Activated T-helper 9 cell treated with anti-CD3 and anti-CD28 coated beads, Interleukin-2, amount 50 U/mL, for 16 hours (primary cell): ENCODE data around the gene ANKZF1.
"Not testable (repeated sequence)": the region's sequence is repeated elsewhere in the genome, so short reads cannot be mapped to it uniquely, and the experiment has no call there.

Experiments used
- DNase-seq: peaks from one replicate; pipeline ENCODE4 v3.0.0-alpha.2; 2020; ENCODE audit warnings: low read depth

The ANKZF1 gene

DNA sequence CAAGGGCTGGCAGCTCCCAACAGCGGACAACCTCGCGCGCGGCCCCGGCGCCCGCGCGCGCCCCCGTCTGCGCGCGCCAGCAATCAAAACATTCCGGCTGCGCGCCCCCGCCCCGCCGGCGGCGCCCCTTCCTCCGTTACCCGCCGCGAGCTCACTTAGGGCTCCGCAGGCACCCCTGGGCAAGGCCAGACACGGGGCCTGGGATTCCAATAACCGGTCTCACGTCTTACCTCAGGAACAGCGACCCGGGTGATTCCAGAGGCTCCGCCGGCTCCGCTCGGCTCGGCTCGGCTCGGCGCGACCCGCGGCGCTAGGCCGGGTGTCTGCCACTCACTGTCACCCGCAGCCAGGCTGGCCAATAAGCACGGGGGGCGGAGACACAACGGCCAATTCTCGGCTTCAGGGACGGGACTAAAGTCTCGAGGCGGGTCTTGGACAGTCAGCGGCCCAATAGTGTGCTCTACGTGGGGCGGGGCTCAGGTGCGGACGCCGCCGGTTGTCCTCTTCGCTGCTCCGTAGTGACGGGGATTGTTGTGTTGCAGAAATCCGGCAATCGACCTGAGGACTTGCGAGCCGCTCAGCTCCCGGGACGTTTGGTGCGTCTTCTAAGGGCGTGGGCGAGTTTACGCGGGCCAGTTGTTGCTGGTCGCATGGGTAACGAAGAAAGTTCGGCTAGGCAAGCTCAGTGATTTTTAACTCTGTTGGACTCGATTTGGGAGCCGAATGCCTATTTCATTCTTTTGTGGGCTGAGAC, at the start of gene ANKZF1, which contains the start of gene ATG9A:
Gene ANKZF1, plus strand, starts transcription at position 502 of the 754 bp plus-strand sequence. CDS start 452 bp downstream, outside the sequence.
Gene ATG9A, minus strand, starts transcription at position 332 of the 754 bp plus-strand sequence. CDS start 1,612 bp downstream, outside the sequence.
- DNase-seq: peak; percentile 98

DNA sequence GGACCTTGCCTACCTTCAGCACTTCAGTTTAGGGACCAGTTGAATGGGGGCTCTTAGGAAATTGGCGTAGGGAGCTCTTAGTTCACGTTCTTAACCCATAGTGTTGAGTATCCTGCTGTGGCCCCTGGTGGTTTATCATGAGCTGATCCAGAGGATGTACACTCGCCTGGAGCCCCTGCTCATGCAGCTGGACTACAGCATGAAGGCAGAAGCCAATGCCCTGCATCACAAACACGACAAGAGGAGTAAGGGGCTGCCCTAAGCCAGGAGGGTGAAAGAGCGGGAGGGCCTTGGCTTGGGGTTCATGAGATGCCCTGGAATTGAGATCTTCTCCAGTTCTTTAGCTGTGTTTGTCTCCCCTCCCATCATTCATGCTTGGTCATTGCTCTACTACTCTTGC, 48.6 kb upstream of the ANKZF1 start:
- DNase-seq: no peak

DNA sequence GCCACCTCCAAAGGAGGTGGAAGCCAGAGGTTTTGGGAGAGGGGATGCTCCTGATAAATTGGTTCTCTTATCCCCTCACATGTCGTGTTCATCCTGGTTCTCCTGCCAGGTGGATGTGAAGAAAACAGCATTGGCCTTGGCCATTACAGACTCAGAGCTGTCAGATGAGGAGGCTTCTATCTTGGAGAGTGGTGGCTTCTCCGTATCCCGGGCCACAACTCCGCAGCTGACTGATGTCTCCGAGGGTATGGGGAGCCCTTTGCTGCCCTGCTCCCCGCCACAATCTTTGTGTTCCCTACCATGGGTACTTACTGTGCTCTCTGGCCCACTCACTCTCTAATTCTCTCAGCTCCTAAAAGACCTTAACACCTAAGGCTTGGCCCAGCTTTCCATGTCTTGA, 48.1 kb upstream of the ANKZF1 start:
- DNase-seq: no peak

DNA sequence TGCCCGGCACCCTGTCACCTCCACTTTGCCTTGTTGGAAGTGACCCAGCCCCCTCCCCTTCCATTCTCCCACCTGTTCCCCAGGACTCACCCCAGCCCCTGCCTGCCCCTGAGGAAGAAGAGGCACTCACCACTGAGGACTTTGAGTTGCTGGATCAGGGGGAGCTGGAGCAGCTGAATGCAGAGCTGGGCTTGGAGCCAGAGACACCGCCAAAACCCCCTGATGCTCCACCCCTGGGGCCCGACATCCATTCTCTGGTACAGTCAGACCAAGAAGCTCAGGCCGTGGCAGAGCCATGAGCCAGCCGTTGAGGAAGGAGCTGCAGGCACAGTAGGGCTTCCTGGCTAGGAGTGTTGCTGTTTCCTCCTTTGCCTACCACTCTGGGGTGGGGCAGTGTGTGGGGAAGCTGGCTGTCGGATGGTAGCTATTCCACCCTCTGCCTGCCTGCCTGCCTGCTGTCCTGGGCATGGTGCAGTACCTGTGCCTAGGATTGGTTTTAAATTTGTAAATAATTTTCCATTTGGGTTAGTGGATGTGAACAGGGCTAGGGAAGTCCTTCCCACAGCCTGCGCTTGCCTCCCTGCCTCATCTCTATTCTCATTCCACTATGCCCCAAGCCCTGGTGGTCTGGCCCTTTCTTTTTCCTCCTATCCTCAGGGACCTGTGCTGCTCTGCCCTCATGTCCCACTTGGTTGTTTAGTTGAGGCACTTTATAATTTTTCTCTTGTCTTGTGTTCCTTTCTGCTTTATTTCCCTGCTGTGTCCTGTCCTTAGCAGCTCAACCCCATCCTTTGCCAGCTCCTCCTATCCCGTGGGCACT, 47.1 kb upstream of the ANKZF1 start:
- no peak for DNase-seq

DNA sequence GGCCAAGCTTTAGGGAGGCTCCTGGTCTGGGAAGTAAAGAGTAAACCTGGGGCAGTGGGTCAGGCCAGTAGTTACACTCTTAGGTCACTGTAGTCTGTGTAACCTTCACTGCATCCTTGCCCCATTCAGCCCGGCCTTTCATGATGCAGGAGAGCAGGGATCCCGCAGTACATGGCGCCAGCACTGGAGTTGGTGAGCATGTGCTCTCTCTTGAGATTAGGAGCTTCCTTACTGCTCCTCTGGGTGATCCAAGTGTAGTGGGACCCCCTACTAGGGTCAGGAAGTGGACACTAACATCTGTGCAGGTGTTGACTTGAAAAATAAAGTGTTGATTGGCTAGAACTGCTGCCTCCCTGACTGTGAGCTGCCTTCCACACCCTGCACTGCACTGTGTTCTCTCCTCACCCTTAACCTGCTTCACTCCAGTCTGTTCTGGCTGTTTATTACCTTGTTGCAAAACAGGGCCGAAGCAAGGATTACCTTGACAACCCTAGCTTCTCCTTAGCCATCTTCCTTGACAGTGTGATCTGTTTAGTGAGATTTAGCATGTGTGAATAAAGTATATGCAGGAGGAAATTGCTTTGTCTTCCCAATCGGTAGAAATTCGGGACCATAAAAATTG, 46.3 kb upstream of the ANKZF1 start:
- no peak for DNase-seq

DNA sequence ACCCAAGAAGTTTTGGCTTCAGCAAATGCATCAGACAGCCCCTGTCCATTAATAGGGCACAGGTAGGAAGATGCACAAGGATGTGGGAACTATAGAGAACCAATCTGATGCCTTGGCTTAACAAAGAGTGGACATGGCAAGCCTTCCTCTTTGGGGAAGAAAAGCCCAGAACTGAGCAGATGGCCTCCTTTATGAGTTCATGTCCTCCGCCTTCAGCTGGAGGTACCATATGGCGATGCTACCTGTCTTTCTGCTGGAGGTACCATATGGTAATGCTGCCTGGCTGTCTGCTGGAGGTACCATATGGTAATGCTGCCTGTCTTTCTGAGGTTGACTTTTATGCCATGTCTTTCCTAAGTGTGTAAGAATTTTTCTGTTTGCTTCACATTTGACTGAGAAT, 45.5 kb upstream of the ANKZF1 start:
- DNase-seq: no peak

DNA sequence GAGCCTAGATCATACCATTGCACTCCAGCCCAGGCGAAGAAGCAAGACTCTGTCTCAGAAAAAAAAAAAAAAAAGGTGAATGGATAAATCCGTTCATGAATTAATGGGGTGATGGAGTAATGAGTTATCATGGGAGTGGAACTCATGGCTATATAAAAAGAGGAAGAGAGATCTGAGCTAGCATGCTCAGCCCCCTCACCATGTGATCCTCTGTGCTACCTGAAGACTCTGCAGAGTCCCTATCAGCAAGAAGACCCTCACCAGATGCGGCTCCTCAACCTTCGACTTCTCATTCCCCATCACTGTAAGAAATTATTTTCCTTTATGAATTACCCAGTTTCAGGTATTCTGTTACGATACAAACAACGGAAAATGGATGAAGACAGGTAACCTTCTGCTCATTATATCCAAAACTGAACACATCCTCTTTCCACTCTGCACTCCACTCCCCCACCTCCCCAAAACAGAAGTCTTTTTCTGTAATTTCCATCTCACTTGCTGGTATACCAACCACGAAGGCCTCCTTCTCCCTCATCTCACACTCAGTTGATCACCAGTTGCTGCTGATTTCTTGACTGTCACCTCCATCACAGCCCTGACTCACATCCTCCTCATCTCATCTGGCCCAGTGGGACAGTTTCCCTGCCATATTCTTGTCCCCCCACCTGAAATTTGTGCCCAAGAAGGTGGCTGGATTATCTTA, 42.7 kb upstream of the ANKZF1 start:
- DNase-seq: no peak

DNA sequence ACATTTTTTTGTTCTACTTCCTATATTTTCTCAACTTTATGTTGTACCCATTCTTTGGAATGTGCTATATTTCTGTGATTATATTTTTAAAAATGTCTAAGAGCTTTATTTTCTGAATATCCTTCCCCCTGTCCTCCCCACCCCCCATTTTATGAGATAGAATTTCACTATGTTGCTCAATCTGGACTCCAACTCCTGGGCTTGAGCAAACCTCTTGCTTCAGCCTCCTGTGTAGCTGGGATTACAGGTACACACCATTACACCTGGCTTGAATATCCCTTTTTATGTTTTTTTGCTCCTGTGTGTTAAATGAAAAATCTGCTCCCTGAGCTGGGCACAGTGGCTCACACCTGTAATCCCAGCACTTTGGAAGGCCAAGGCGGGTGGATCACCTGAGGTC, 32.2 kb upstream of the ANKZF1 start:
- no peak for DNase-seq

GRCh38 chr2:219198974-219199373, 30.6 kb upstream of the ANKZF1 start:
- DNase-seq: no peak

DNA sequence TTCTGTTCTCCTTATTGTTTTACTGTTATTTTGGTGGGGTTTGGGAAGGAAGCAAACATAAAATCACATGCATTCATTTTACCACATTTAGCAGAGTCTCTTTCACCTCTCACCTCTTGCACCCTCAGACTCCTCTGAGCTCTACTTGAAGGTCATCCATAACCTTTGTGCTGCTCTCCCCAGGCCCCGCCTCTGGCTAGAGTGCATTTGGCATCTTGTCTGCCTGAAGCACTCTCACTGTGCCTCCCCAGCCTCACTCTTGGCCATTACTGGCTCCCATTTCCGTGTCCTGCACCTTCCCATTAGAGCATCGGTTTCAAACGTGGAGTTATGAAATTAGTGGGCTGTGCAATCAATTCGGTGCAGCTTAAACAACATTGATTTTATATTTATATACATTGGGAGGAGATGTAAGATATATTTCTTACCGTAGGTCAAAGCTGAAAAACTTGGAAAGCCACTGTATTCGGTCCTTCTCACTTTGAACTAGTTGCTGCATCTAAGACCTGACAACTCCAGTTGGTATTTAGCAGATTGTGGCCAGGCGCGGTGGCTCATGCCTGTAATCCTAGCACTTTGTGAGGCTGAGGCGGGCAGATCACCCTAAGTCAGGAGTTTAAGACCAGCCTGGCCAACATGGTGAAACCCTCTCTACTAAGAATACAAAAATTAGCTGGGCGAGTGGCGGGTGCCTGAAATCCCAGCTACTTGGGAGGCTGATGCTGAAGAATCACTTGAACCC, 30.0 kb upstream of the ANKZF1 start:
- DNase-seq: no peak

DNA sequence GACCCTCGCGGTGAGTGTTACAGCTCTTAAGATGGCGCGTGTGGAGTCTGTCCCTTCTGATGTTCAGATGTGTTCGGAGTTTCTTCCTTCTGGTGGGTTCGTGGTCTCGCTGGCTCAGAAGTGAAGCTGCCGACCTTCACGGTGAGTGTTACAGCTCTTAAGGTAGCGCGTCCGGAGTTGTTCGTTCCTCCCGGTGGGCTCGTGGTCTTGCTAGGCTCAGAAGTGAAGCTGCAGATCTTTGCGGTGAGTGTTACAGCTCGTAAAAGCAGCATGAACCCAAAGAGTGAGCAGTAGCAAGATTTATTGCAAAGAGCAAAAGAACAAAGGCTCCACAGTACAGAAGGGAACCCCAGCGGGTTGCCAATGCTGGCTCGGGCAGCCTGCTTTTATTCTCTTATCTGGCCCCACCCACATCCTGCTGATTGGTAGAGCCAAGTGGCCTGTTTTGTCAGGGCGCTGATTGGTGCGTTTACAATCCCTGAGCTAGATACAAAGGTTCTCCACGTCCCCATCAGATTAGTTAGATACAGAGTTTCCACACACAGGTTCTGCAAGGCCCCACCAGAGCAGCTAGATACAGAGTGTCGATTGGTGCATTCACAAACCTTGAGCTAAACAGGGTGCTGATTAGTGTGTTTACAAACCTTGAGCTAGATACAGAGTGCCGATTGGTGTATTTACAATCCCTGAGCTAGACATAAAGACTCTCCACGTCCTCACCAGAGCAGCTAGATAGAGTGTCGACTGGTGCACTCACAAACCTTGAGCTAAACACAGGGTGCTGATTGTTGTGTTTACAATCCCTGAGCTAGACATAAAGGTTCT, 28.9 kb upstream of the ANKZF1 start:
- not testable (repeated sequence) for DNase-seq

GRCh38 chr2:219201331-219201730, 28.3 kb upstream of the ANKZF1 start:
- DNase-seq: not testable (repeated sequence)

GRCh38 chr2:219204425-219205164, 25.0 kb upstream of the ANKZF1 start:
- DNase-seq: no peak

GRCh38 chr2:219205165-219205538, 24.5 kb upstream of the ANKZF1 start:
- no peak for DNase-seq

DNA sequence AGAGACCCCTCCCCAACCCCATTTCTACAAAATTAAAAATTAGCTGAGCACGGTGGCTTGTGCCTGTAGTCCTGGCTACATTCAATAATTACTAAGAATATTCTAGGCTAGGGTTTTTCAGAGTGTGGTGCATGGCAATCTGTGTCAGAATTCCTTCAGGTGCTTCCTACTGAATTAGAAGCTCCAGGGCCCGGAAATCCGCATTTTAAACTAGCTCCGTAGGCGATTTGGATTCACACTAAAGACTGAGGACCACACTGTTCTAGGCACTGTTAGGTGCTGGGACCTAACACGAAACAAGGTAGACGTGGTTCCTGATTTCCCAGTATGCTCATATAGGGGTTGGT, 23.7 kb upstream of the ANKZF1 start:
- DNase-seq: no peak

DNA sequence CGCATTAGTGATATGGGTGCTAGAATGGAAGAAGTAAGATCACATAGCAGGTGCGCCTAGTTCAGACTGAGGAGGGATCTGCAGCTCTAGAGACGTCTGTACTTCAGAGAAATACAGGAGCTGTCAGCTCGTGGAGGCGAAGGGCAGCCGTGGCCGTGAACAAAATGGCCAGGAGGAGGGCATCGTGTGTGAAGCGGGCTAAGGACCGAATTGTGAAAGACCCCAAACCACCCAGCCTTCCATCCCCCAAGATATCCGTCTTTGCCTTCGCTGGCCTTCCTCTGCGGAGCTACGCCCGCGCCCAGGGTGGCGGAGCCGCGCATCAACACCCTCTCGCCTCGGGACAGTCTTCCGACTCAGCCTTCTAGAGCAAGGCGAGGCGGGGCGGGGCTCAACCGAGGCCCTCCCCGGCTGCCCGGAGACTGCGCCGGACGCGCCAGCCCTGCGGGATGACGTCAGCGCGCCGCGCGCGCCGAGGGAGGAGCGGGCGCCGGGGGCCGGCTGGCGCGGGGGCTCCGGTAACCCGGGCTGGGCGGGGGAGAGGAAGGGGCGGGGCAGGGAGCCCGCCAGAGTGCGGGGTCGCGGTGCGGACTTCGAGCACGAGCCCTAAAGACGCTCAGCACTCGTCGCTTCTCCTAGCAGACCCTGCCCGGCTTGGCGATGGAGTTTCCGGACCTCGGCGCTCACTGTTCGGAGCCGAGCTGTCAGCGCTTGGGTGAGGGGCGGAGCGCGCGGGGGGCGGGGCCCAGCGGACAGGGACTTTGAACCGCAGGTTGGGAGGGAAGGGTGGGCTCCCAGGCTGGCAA, 23.1 kb upstream of the ANKZF1 start, which contains the start of gene ZFAND2B:
Gene ZFAND2B, plus strand, starts transcription at position 455 of the 806 bp plus-strand sequence. Its CDS starts 206 bp downstream, at position 661.
- DNase-seq: peak; percentile 94

DNA sequence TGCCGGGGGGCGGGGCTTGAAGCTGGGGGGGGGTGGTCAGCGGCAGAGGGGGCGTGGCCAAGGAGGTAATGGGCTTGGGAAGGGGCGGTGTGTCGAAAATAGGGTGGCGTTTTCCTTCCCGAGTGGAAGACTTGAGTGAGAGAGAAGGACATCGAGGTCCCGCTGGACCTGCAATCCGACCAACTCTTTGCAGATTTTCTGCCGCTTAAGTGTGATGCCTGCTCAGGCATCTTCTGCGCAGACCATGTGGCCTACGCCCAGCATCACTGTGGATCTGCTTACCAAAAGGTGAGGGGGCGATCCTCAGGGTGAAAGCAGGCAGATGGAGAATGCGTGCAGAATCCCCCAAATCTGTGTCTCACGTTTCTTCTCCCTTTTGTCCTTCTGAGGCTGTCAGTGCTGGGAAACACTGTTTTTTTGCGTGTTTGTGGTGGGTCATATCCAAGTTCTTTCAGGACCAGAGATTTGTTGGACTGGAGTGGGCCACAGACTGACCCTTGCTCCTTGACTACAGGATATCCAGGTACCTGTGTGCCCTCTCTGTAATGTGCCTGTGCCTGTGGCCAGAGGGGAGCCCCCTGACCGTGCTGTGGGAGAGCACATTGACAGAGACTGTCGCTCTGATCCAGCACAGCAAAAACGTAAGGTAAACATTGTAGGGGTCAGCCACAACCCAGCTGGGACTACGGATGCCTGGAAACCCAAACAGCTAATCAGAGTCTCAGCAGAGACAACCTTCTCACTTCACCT, 22.3 kb upstream of the ANKZF1 start:
- no peak for DNase-seq
